Measurements from ENCODE around the gene RASGRP1. TPM values are rescaled to one million over a fixed set of nuclear protein-coding genes. Genes with fewer than 3 reads are reported as not detected.

RASGRP1 gene
- total RNA-seq (2021; ENCODE audit: unreplicated experiment) (1.6 TPM), Bru-seq, nascent RNA (percentile 34 among the genes with signal in this experiment), BruChase-seq, experiment 1, labeled RNA remaining after a 6-hour chase (percentile 18 among the genes with signal in this experiment), BruChase-seq, experiment 2, labeled RNA remaining after a 2-hour chase (percentile 28 among the genes with signal in this experiment)
- 0.87 and 0.97 TPM in 2 replicates for polyA plus RNA-seq (2012)
- long read RNA-seq, full-length matches to known transcripts: 1 of 3 reads
- long read RNA-seq, partial matches to known transcripts: 0 of 3 reads
- long read RNA-seq, other reads (novel, unspliced or antisense): 2 of 3 reads

DNA sequence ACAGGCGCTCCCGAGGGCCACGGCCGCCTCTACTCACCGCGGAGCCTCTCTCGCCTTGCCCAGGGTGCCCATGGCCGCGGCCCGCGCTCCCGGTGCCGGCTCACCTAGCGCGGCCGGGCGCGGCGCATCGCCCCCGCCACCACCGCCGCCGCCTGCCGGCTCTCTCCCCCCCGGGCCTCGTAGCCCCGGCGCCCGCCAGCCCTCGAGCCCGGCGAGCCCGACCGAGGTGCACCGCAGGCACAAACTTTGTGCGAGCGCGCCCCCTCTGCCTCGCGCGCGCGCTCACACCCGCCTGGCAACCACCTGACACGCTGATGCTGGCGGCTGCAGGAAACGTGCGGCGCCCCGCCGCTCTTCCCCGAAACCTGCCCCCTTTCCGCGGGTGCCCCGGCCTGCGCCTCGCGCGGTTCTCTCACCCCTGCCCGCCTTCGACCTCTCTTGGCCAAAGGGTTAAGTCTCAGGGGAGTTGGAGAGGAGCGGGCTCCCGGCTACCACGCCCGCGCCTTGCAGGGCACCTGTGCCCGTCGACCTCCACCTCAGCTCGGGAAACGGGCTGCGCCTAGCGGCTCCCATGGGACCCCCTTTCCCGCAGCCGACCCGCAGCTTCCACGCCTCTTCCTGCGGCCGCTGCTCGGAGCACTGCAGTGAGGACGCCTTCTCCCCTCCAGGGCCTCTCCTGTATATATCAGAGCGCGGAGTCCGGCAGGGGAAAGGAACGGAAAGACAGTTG is at the start of gene RASGRP1:
Gene RASGRP1, minus strand, starts transcription at position 258 of the 730 bp plus-strand sequence. Its CDS starts 186 bp downstream, at position 72.
- no peak within 1 kb of the TSS; the same call in 1 of the 2 replicates for H3K27ac ChIP-seq (ENCODE audit: low read depth, low read length)
- POLR2A ChIA-PET: interaction anchor here (1.0 kb wide), 1 partner anchor 110 kb away, joined by 3 read pairs; no protein-coding TSS in a partner anchor
- ATAC-seq (peak; percentile 83), DNase-seq (ENCODE audit: low read depth, low spot score) (no peak)
- H3K36me3 ChIP-seq (ENCODE audit: control insufficient read depth in 1 of 2, insufficient read depth in 2 of 2, low read length in 2 of 2): no peaks in the 10 kb centered on the region
- CTCF ChIA-PET: interaction anchor here (0.9 to 1.8 kb wide), 20 partner anchors 9 to 126 kb away, joined by 3 to 20 read pairs (median 7); no protein-coding TSS in a partner anchor
- intact Hi-C loops (cut with micrococcal nuclease): loop anchor here (1.0 to 10.0 kb wide), 2 partner anchors 119 to 560 kb away; no protein-coding TSS in a partner anchor
- H3K9ac ChIP-seq (ENCODE audit: low read length): no peak within 1 kb of the TSS
- no peaks in the 10 kb centered on the region for H3K9me3 ChIP-seq (ENCODE audit: control insufficient read depth in 1 of 2, insufficient read depth in 1 of 2, low read depth in 1 of 2, low read length in 2 of 2)
- H2AFZ ChIP-seq (ENCODE audit: low read depth, low read length, poor library complexity, severe bottlenecking): peak within 1 kb of the TSS; percentile 51
- H4K20me1 ChIP-seq (ENCODE audit: insufficient read depth): no peaks in the 10 kb centered on the region
- H3K4me2 ChIP-seq (ENCODE audit: low read length): peak within 1 kb of the TSS; percentile 76
- peak within 1 kb of the TSS; percentile 41 to 53 for H3K4me3 ChIP-seq (replicated peaks in 1 of 2; ENCODE audit: low read depth in 1 of 2, low read length in 2 of 2)
- H3K27me3 ChIP-seq (ENCODE audit: insufficient read depth, low read length): no peaks in the 10 kb centered on the region
- RAD21 ChIA-PET (ENCODE audit: low non-redundant PET in 1 of 2, low total read pairs in 2 of 2, uncharacterized antibody in 2 of 2, unreplicated experiment in 2 of 2): interaction anchor here in 1 of 2 experiments (1.0 to 1.4 kb wide), 3 partner anchors 83 to 568 kb away, joined by 3 to 4 read pairs (median 3); no protein-coding TSS in a partner anchor
- no peaks in the 10 kb centered on the region for H3K9me2 ChIP-seq (ENCODE audit: insufficient read depth)
- TF ChIP-seq POLR2AphosphoS5 (IDR thresholded peaks at IDR 0.05; ENCODE audit: low read depth, low read length) (no peak), ZFX (IDR thresholded peaks at IDR 0.05) (peak; percentile 49), EZH2 (IDR thresholded peaks at IDR 0.05) (no peak)
- TF ChIP-seq, protein P1, sequence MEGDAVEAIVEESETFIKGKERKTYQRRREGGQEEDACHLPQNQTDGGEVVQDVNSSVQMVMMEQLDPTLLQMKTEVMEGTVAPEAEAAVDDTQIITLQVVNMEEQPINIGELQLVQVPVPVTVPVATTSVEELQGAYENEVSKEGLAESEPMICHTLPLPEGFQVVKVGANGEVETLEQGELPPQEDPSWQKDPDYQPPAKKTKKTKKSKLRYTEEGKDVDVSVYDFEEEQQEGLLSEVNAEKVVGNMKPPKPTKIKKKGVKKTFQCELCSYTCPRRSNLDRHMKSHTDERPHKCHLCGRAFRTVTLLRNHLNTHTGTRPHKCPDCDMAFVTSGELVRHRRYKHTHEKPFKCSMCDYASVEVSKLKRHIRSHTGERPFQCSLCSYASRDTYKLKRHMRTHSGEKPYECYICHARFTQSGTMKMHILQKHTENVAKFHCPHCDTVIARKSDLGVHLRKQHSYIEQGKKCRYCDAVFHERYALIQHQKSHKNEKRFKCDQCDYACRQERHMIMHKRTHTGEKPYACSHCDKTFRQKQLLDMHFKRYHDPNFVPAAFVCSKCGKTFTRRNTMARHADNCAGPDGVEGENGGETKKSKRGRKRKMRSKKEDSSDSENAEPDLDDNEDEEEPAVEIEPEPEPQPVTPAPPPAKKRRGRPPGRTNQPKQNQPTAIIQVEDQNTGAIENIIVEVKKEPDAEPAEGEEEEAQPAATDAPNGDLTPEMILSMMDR (IDR thresholded peaks at IDR 0.05 in 2 of 3, conservative IDR thresholded peaks at IDR 0.05 in 1 of 3; ENCODE audit: borderline replicate concordance in 1 of 3, insufficient read depth in 1 of 3, low read depth in 2 of 3, low read length in 2 of 3): 0 out of 6 replicates have a peak, but pooled peaks of 1 of the 3 experiments have one; percentile 10
- TF ChIP-seq, protein P2, sequence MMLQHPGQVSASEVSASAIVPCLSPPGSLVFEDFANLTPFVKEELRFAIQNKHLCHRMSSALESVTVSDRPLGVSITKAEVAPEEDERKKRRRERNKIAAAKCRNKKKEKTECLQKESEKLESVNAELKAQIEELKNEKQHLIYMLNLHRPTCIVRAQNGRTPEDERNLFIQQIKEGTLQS (IDR thresholded peaks at IDR 0.05): no peak
- TF ChIP-seq, protein P3, sequence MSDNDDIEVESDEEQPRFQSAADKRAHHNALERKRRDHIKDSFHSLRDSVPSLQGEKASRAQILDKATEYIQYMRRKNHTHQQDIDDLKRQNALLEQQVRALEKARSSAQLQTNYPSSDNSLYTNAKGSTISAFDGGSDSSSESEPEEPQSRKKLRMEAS (IDR thresholded peaks at IDR 0.05): peak; percentile 64; the same call in 1 of the 2 replicates
- no peaks in the 10 kb centered on the region for H3K79me2 ChIP-seq (ENCODE audit: insufficient read depth, low read length)
- no TSS peak for BruUV-seq (replicated peaks)
- H3K4me1 ChIP-seq (ENCODE audit: control insufficient read depth in 1 of 2, insufficient read depth in 2 of 2, low read length in 2 of 2): peaks cover 2 to 12% of the 10 kb centered on the region in 2 experiments; a peak in 1 of 4 replicates

Data from HCT116 (cell line).